OCI-LY7 (cell line): Measurements from ENCODE around the gene SLC16A2.

Source experiments
- EZH2phosphoT487 ChIP-seq: fragments of 200-600 bp; sonication (generic); IDR thresholded peaks from 2 replicates; pipeline ENCODE4 v1.6.1; 2018; ENCODE audit warnings: low read depth, borderline replicate concordance, mild to moderate bottlenecking, mixed run types, antibody characterized with exemption, low read length, moderate library complexity, mixed read lengths
- TF ChIP-seq, protein P1 (sequence below): fragments of 200-600 bp; sonication (generic); conservative IDR thresholded peaks from 2 replicates; pipeline ENCODE4 v1.5.1; 2014; ENCODE audit warnings: mild to moderate bottlenecking, antibody characterized with exemption, low read length, moderate library complexity, mixed read lengths

DNA sequence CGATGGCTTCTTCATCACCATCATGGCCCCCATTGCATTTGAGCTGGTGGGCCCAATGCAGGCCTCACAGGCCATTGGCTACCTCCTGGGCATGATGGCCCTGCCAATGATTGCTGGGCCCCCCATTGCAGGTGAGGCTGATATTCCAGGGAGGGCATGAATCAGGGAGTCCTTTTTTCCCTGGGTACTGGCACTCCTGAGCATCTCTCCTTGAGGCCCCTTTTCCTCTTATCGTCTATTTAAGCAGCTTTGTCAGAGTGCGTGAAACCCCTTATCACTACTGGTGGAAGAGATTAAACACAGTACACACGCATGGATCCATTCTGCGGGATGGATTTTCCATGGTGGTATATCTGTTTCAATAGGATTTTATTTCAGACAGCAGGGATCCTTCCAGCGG, 108.0 kb downstream of the SLC16A2 start:
- TF ChIP-seq, protein P1, sequence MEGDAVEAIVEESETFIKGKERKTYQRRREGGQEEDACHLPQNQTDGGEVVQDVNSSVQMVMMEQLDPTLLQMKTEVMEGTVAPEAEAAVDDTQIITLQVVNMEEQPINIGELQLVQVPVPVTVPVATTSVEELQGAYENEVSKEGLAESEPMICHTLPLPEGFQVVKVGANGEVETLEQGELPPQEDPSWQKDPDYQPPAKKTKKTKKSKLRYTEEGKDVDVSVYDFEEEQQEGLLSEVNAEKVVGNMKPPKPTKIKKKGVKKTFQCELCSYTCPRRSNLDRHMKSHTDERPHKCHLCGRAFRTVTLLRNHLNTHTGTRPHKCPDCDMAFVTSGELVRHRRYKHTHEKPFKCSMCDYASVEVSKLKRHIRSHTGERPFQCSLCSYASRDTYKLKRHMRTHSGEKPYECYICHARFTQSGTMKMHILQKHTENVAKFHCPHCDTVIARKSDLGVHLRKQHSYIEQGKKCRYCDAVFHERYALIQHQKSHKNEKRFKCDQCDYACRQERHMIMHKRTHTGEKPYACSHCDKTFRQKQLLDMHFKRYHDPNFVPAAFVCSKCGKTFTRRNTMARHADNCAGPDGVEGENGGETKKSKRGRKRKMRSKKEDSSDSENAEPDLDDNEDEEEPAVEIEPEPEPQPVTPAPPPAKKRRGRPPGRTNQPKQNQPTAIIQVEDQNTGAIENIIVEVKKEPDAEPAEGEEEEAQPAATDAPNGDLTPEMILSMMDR: no peak
- TF ChIP-seq EZH2phosphoT487: no peak
